IPS-20b (cell line): ENCODE measurements around the gene PRKG2.

Experiments used
- H3K27ac ChIP-seq: one replicate; pipeline ENCODE4 v1.5.1; 2013; ENCODE audit warnings: low read length
- H3K27me3 ChIP-seq: 2 replicates; pipeline ENCODE4 v1.6.1; 2013; ENCODE audit warnings: mild to moderate bottlenecking, low read length, inconsistent platforms; ENCODE audit not compliant: insufficient read depth
- H3K36me3 ChIP-seq: 2 replicates; pipeline ENCODE4 v1.6.1; 2013; ENCODE audit warnings: low read depth, mild to moderate bottlenecking, inconsistent platforms, low read length, moderate library complexity; ENCODE audit not compliant: insufficient read depth
- H3K4me1 ChIP-seq: 2 replicates; pipeline ENCODE4 v1.6.1; 2013; ENCODE audit warnings: mild to moderate bottlenecking, control low read depth, inconsistent platforms, low read length, moderate library complexity; ENCODE audit not compliant: insufficient read depth
- H3K4me3 ChIP-seq: 2 replicates; pipeline ENCODE4 v1.5.1; 2013; ENCODE audit warnings: mild to moderate bottlenecking, low read length, inconsistent platforms
- H3K9ac ChIP-seq: 2 replicates; pipeline ENCODE4 v1.6.1; 2013; ENCODE audit warnings: low read depth, mild to moderate bottlenecking, inconsistent platforms, low read length, moderate library complexity
- H3K9me3 ChIP-seq: 2 replicates; pipeline ENCODE4 v1.6.1; 2013; ENCODE audit warnings: mild to moderate bottlenecking, low read depth, low read length, inconsistent platforms; ENCODE audit not compliant: insufficient read depth

PRKG2 gene

DNA sequence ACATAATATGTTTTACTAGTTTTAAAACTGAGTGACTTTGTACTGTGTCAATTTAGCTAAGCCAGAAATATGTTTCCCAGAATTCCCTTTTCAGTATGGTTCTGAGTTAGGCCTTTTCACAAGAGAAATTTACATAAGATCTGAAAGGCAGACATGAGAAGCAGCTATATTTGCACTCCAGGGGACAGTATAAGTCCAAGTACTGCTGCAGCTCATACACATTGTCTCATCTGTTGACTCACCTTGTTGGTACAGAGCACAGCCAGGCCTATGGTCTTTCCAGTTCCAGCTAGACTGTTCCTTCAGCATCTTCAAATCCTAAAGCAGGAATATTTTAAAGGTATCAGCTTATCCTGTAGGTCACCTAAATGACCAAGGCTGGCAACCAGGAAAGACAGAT lies 131.0 kb downstream of the PRKG2 start:
- Histone ChIP-seq H3K9ac (no peak overlapping the region), H3K27ac (no peak overlapping the region), H3K4me3 (no peak overlapping the region), H3K9me3 (peaks cover 5% of the 10 kb centered on the region; the same call in 1 of the 2 replicates), H3K4me1 (no peaks in the 10 kb centered on the region), H3K27me3 (no peaks in the 10 kb centered on the region), H3K36me3 (no peaks in the 10 kb centered on the region)

GRCh38 chr4:81081156-81081555 lies 133.9 kb downstream of the PRKG2 start:
- Histone ChIP-seq H3K36me3 (no peaks in the 10 kb centered on the region), H3K4me1 (no peaks in the 10 kb centered on the region), H3K9me3 (peaks cover 5% of the 10 kb centered on the region; the same call in 1 of the 2 replicates), H3K9ac (no peak overlapping the region), H3K4me3 (no peak overlapping the region), H3K27ac (no peak overlapping the region), H3K27me3 (no peaks in the 10 kb centered on the region)

DNA sequence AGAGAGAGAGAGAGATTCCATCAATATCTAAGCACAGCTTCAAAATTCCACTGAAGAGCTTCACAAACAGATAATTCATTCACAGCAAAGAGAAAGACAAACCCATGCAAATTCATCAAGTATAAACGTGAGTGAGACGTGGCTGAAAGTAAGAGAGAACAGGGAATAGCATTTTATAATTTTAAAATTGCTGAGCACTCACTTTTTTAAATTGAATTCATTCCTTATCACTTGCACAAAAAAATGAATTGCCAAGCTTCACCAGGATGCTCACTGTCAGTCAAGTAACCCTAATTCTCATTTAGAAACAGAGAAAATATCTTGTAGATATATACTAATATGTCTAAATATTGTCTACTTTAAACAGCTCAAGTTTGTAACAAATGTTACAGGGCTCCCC lies 144.0 kb downstream of the PRKG2 start:
- Histone ChIP-seq H3K27me3 (no peaks in the 10 kb centered on the region), H3K36me3 (no peaks in the 10 kb centered on the region), H3K27ac (no peak overlapping the region), H3K4me3 (no peak overlapping the region), H3K4me1 (no peaks in the 10 kb centered on the region), H3K9me3 (no peaks in the 10 kb centered on the region), H3K9ac (no peak overlapping the region)

- no peaks in the 10 kb centered on the region for H3K9me3 ChIP-seq
- no peaks in the 10 kb centered on the region for H3K36me3 ChIP-seq
- no peak overlapping the region for H3K4me3 ChIP-seq
- H3K27me3 ChIP-seq: no peaks in the 10 kb centered on the region
- H3K4me1 ChIP-seq: no peaks in the 10 kb centered on the region
- no peak overlapping the region for H3K9ac ChIP-seq
- H3K27ac ChIP-seq: no peak overlapping the region
Observed at GRCh38 chr4:81069706-81070331, 145.2 kb downstream of the PRKG2 start.

DNA sequence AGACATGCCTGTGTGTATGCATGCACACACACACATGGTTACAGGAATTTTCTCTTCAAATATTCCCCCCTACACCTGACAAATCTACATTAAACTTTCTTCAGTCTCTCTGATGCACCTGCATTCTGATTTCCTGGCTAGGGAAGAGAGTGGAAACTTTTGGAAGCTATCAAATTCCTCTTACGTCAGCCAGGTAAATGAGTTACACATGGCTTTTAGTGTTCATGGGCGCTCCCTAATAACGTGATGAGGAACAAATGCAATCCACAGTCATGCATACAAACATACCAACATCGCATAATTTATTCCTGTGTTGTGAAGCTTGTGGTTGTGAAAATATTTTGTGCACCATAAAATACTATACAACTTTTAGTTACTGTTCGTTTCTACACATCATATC lies 149.6 kb downstream of the PRKG2 start:
- H3K9me3 ChIP-seq: no peaks in the 10 kb centered on the region
- no peaks in the 10 kb centered on the region for H3K36me3 ChIP-seq
- no peaks in the 10 kb centered on the region for H3K27me3 ChIP-seq
- no peaks in the 10 kb centered on the region for H3K4me1 ChIP-seq
- H3K9ac ChIP-seq: no peak overlapping the region
- no peak overlapping the region for H3K27ac ChIP-seq
- no peak overlapping the region for H3K4me3 ChIP-seq

DNA sequence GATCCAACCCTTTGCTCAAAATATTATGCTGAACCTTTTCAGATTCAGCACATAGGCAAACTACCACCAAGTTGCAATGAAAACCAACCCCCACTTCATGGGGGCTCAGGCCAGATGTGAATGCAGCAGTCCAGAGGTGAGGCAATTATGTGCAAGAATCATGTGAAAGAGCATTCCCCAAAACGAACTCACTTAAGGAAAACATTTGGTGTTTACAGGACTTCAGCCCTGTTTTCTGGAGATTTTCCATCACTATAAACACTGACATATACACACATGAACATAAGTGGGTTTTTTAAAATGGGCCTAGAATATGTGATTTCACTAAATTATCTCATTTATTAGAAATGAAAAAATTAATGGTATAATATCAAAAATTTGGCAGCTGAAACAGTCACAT lies 153.0 kb downstream of the PRKG2 start:
- H3K4me3 ChIP-seq: no peak overlapping the region
- no peak overlapping the region for H3K9ac ChIP-seq
- H3K36me3 ChIP-seq: no peaks in the 10 kb centered on the region
- H3K27ac ChIP-seq: no peak overlapping the region
- no peaks in the 10 kb centered on the region for H3K9me3 ChIP-seq
- no peaks in the 10 kb centered on the region for H3K4me1 ChIP-seq
- H3K27me3 ChIP-seq: no peaks in the 10 kb centered on the region

DNA sequence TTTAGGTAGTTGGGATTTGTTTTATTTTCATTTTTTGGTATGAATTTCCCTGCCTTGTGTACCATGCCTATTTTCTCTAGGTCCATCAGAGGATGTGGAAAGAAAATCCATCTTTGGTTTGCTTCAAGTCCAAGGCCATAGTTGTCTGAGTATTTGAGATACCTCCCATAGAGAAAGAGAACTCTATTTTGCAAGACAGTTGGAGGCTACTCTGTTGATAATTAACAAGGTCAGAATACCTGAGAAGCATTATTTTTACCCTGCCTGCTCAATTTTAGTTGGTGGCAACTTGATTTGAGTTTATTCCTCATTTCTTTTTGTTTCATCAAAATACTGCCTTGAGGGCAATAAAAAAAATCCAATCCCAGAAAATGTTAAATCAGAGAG lies 153.7 kb downstream of the PRKG2 start:
- Histone ChIP-seq H3K27ac (no peak overlapping the region), H3K9me3 (no peaks in the 10 kb centered on the region), H3K36me3 (no peaks in the 10 kb centered on the region), H3K4me3 (no peak overlapping the region), H3K27me3 (no peaks in the 10 kb centered on the region), H3K9ac (no peak overlapping the region), H3K4me1 (no peaks in the 10 kb centered on the region)

DNA sequence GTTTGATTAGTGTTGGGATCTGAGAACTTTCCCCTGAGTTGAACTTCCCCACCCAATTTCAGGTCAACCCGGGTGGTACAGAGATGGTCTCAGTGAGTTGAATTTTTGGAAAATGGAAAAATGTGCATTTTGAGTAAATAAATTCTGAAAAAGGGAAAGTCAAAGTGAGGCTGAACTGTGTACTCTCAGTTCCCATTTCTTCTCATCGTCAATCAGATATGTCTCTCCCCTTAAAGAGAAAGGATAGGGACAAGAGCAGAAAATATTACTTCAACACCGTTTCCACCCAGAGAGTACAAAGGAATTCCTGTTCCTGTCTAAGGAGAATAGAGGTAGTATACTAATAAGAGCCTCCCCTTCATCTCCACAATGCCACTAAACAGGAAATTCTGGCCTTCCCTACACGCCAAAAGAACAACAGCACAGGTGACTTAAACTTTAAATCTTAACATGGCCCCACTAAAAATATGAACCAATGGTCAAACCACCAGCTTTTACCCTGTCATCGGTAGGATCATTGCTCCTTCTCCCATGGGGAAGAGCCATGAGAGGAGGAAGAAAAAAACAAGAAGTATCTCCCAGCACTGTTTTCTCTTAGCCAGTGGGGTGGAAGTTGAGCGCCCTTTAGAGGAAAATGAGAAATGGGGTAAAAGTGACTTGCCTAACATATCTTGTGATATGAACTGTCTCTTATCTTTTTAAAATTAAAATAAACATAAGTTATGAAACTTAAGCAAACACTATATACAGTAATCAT lies 154.3 kb downstream of the PRKG2 start:
- no peaks in the 10 kb centered on the region for H3K9me3 ChIP-seq
- no peaks in the 10 kb centered on the region for H3K36me3 ChIP-seq
- H3K27me3 ChIP-seq: no peaks in the 10 kb centered on the region
- H3K9ac ChIP-seq: no peak overlapping the region
- no peak overlapping the region for H3K27ac ChIP-seq
- no peaks in the 10 kb centered on the region for H3K4me1 ChIP-seq
- no peak overlapping the region for H3K4me3 ChIP-seq

- no peak overlapping the region for H3K27ac ChIP-seq
- no peaks in the 10 kb centered on the region for H3K27me3 ChIP-seq
- no peak overlapping the region for H3K4me3 ChIP-seq
- H3K9me3 ChIP-seq: no peaks in the 10 kb centered on the region
- no peak overlapping the region for H3K9ac ChIP-seq
- H3K4me1 ChIP-seq: no peaks in the 10 kb centered on the region
- no peaks in the 10 kb centered on the region for H3K36me3 ChIP-seq
Observed at GRCh38 chr4:81058621-81059020, 156.4 kb downstream of the PRKG2 start.

DNA sequence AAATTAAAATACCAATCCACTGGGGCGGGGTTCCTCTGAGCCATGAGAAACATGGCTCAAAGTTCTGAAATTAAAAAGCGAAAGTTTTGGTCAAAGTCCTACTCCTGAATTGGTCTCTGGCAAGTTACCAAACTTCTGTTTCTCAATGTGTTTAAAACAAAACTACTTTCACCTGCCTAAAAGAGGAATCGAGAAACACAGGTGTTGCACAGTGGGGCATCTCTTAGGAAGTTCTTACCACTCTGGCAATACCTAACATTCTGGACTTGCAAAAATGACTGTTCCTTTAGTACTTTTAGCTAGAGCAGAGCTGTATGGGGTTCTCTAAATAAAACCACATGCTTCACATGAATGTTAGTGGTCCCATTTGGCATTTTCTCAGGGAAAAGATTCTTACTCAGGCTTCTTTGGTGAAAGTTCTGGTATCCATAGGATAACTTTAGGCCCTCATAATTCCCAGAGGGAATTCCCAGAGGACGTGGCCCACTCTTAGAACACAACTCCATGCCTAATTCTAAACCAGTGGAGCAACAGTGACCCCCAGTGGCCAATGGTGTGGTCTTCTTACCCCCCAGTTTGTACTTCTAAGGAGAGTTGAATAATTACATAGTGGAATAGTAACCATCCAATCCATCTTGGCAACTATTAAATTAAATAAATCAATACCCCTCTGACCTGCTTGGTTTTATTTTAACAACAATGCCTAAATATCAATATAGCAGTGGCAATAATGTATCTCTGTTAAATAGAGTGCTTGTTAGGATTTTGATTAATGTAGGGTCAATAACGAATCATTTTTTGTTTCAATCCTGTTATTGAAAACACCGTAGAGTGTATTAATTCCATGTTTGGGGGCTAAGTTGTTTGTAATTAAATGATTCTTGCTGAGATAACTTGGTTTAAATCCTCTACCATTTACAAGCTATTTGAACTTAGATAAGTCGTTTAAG lies 162.6 kb downstream of the PRKG2 start:
- H3K27ac ChIP-seq: no peak overlapping the region
- no peaks in the 10 kb centered on the region for H3K36me3 ChIP-seq
- no peak overlapping the region for H3K9ac ChIP-seq
- no peaks in the 10 kb centered on the region for H3K9me3 ChIP-seq
- H3K27me3 ChIP-seq: no peaks in the 10 kb centered on the region
- H3K4me3 ChIP-seq: no peak overlapping the region
- H3K4me1 ChIP-seq: peaks cover 5% of the 10 kb centered on the region; the same call in 1 of the 2 replicates

- no peak overlapping the region for H3K9ac ChIP-seq
- no peaks in the 10 kb centered on the region for H3K36me3 ChIP-seq
- H3K4me1 ChIP-seq: peaks cover 5% of the 10 kb centered on the region; the same call in 1 of the 2 replicates
- H3K4me3 ChIP-seq: no peak overlapping the region
- H3K27ac ChIP-seq: no peak overlapping the region
- no peaks in the 10 kb centered on the region for H3K9me3 ChIP-seq
- H3K27me3 ChIP-seq: no peaks in the 10 kb centered on the region
Observed at GRCh38 chr4:81049907-81050306, 165.1 kb downstream of the PRKG2 start.
